ENCODE results near the gene UPF1. TPM values are rescaled to one million over a fixed set of nuclear protein-coding genes. Genes with fewer than 3 reads are reported as not detected.

Gene UPF1
- total RNA-seq, 1 donor from 2014 or later = 69.8 TPM

GRCh38 chr19:18791315-18791678 is 40.5 kb upstream of the UPF1 start:
- H3K27ac ChIP-seq = no peak overlapping the region
- Mint-ChIP-seq H3K4me3 (no peak overlapping the region), H3K4me1 (peaks cover 16% of the 10 kb centered on the region), H3K36me3 (peaks cover 5% of the 10 kb centered on the region), H3K27ac (no peak overlapping the region), H3K27me3 (ENCODE audit: insufficient read depth, low read depth) (peaks cover 79% of the 10 kb centered on the region), H3K9me3 (peaks cover 6% of the 10 kb centered on the region)
- DNase-seq (ENCODE audit: low spot score) = no peak
- no peak overlapping the region for H3K4me3 ChIP-seq
- H4K20me1 ChIP-seq (ENCODE audit: low read depth) = peaks cover 57% of the 10 kb centered on the region
- H2AFZ ChIP-seq (replicated peaks) = no peak overlapping the region
- no peak overlapping the region for H3K9ac ChIP-seq
- H3K4me2 ChIP-seq = peak overlapping the region; percentile 61
- peaks cover 15% of the 10 kb centered on the region for H3F3A ChIP-seq (ENCODE audit: low read depth)
- no peaks in the 10 kb centered on the region for H3K9me3 ChIP-seq (ENCODE audit: low read depth)
- peaks cover 100% of the 10 kb centered on the region for H3K27me3 ChIP-seq
- no peaks in the 10 kb centered on the region for H3K36me3 ChIP-seq
- TF ChIP-seq CTCF (IDR thresholded peaks at IDR 0.05) (no peak), EZH2 (IDR thresholded peaks at IDR 0.05) (peak; percentile 13)
- H3K79me2 ChIP-seq (ENCODE audit: low read depth) = no peaks in the 10 kb centered on the region
- H3K4me1 ChIP-seq = peaks cover 7% of the 10 kb centered on the region

- peaks cover 3% of the 10 kb centered on the region for H3K9me3 Mint-ChIP-seq
- H3K36me3 Mint-ChIP-seq = peaks cover 2% of the 10 kb centered on the region
- peaks cover 71% of the 10 kb centered on the region for H3K27me3 Mint-ChIP-seq (ENCODE audit: insufficient read depth, low read depth)
- H3K9me3 ChIP-seq (ENCODE audit: low read depth) = no peaks in the 10 kb centered on the region
- no peak overlapping the region for H2AFZ ChIP-seq (replicated peaks)
- peaks cover 9% of the 10 kb centered on the region for H3F3A ChIP-seq (ENCODE audit: low read depth)
- H3K4me1 ChIP-seq = peaks cover 7% of the 10 kb centered on the region
- no peak overlapping the region for H3K4me3 ChIP-seq
- H3K27me3 ChIP-seq = peaks cover 100% of the 10 kb centered on the region
- H3K36me3 ChIP-seq = no peaks in the 10 kb centered on the region
- peaks cover 13% of the 10 kb centered on the region for H3K4me1 Mint-ChIP-seq
- H4K20me1 ChIP-seq (ENCODE audit: low read depth) = peaks cover 45% of the 10 kb centered on the region
- DNase-seq (ENCODE audit: low spot score) = no peak
- no peak overlapping the region for H3K9ac ChIP-seq
- H3K4me3 Mint-ChIP-seq = peak overlapping the region; percentile 30
- TF ChIP-seq CTCF (IDR thresholded peaks at IDR 0.05) = no peak
- H3K27ac Mint-ChIP-seq = peak overlapping the region; percentile 18
- H3K27ac ChIP-seq = no peak overlapping the region
- H3K79me2 ChIP-seq (ENCODE audit: low read depth) = no peaks in the 10 kb centered on the region
- no peak overlapping the region for H3K4me2 ChIP-seq
Measured at GRCh38 chr19:18792661-18793060, 39.1 kb upstream of the UPF1 start.

GRCh38 chr19:18793144-18794028 is 38.4 kb upstream of the UPF1 start:
- no peaks in the 10 kb centered on the region for H3K79me2 ChIP-seq (ENCODE audit: low read depth)
- peaks cover 7% of the 10 kb centered on the region for H3K4me1 ChIP-seq
- peaks cover 100% of the 10 kb centered on the region for H3K27me3 ChIP-seq
- no peak overlapping the region for H3K4me2 ChIP-seq
- peak overlapping the region; percentile 30 for H3K4me3 Mint-ChIP-seq
- peak overlapping the region; percentile 18 for H3K27ac Mint-ChIP-seq
- H3F3A ChIP-seq (ENCODE audit: low read depth) = peaks cover 9% of the 10 kb centered on the region
- no peaks in the 10 kb centered on the region for H3K36me3 ChIP-seq
- peaks cover 13% of the 10 kb centered on the region for H3K4me1 Mint-ChIP-seq
- no peak for DNase-seq (ENCODE audit: low spot score)
- H2AFZ ChIP-seq (replicated peaks) = no peak overlapping the region
- H3K27ac ChIP-seq = no peak overlapping the region
- H3K36me3 Mint-ChIP-seq = peaks cover 2% of the 10 kb centered on the region
- peaks cover 37% of the 10 kb centered on the region for H4K20me1 ChIP-seq (ENCODE audit: low read depth)
- TF ChIP-seq EZH2phosphoT487 (IDR thresholded peaks at IDR 0.05) (no peak), CTCF (IDR thresholded peaks at IDR 0.05) (no peak), EZH2 (IDR thresholded peaks at IDR 0.05) (no peak)
- H3K4me3 ChIP-seq = no peak overlapping the region
- H3K9me3 Mint-ChIP-seq = peaks cover 2% of the 10 kb centered on the region
- H3K9me3 ChIP-seq (ENCODE audit: low read depth) = no peaks in the 10 kb centered on the region
- H3K9ac ChIP-seq = no peak overlapping the region
- H3K27me3 Mint-ChIP-seq (ENCODE audit: insufficient read depth, low read depth) = peaks cover 64% of the 10 kb centered on the region
